Body of pancreas (tissue), 4 donors: Measurements from ENCODE around the gene SNX1.

Experiments used
- POLR2A ChIP-seq, 3 donors: fragments of 450-650 bp; IDR thresholded peaks; one replicate each; pipeline ENCODE4 v1.6.1; 2016; ENCODE audit warnings: antibody characterized with exemption in 3 of 3, mild to moderate bottlenecking in 2 of 3
- TF ChIP-seq, protein P1 (sequence below), 7 experiments: fragments of 450-650 bp in 4 of 7; fragments of 200-600 bp in 3 of 7; sonication (generic) in 3 of 7; IDR thresholded peaks; one replicate each; pipeline ENCODE4 v1.5.1; 2016 to 2019; ENCODE audit warnings: antibody characterized with exemption in 7 of 7

DNA sequence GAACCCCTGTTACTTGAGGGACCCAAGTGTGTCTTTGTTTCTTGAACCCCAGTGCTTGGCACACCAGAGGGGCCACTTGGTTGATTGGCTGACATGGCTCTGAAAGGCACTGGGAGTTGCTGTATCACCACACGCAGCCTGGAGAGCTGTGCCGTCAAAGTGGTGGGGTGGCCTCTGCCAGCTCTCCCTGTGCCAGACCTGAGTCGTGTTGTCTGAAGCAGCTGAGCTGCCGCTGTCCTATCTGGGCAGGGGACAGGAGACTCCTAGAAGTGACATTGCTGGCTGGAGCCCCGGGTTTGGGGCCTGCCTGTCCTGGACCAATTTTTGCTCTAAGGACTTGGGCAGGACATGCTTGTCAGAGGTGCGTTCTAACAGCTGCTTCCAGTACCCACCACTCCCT, 50.3 kb downstream of the SNX1 start:
- TF ChIP-seq, protein P1, sequence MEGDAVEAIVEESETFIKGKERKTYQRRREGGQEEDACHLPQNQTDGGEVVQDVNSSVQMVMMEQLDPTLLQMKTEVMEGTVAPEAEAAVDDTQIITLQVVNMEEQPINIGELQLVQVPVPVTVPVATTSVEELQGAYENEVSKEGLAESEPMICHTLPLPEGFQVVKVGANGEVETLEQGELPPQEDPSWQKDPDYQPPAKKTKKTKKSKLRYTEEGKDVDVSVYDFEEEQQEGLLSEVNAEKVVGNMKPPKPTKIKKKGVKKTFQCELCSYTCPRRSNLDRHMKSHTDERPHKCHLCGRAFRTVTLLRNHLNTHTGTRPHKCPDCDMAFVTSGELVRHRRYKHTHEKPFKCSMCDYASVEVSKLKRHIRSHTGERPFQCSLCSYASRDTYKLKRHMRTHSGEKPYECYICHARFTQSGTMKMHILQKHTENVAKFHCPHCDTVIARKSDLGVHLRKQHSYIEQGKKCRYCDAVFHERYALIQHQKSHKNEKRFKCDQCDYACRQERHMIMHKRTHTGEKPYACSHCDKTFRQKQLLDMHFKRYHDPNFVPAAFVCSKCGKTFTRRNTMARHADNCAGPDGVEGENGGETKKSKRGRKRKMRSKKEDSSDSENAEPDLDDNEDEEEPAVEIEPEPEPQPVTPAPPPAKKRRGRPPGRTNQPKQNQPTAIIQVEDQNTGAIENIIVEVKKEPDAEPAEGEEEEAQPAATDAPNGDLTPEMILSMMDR (IDR thresholded peaks at IDR 0.05), result no peak
- no peak for TF ChIP-seq POLR2A (IDR thresholded peaks at IDR 0.05)
